ENCODE measurements around the gene DNAH1. TPM values are rescaled to one million over a fixed set of nuclear protein-coding genes. Genes with fewer than 3 reads are reported as not detected.

DNAH1 gene
- total and polyA plus RNA-seq, 2 of the 13 experiments (the other 11 are each of a cell fraction or from before 2014, with no cell fraction given), result 0.64 to 3.5 TPM

DNA sequence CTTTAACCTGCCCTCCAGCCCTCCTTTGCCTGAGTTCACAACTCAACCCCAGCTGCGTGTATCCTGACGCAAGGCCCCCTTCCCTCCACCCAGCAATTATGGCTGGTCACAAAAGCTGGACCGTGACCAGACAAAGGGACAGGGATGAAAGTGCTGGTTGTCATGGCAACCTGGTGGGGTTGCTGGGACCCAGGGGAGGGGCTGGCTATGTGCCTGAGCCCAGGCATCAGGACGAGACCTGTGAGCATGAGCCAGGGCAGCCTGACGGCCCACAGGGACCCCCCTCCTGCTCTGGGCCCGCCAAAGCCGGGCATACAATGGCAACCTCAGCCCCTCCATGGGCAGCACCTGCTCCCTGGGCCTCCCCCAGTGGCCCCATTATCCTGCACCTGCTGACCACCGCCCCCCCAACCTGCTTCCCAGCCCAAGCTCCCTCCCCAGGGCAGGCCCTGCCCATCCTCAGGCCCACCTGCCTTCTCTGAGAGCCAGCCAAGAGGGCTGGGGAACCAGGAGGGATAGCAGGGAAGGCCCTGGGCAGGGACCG, 4.5 kb upstream of the DNAH1 start:
- no peak for DNase-seq (ENCODE audit: low spot score)
- no TSS peak for BruUV-seq (replicated peaks)
- no peak for ATAC-seq
- H3K4me3 ChIP-seq (replicated peaks in 1 of 3; ENCODE audit: insufficient read depth in 1 of 3, low read depth in 2 of 3, low read length in 3 of 3), result no peak overlapping the region
- intact Hi-C loops (cut with micrococcal nuclease; ENCODE audit: unreplicated experiment) (no loop called here), in situ Hi-C loops (cut with HindIII; ENCODE audit: extremely low pct_ligation_motif_present, low pct_unique_long_range_greater_than_20kb) (no loop called here)
- no peaks in the 10 kb centered on the region for H3K9me3 ChIP-seq (ENCODE audit: low read length)
- H3K79me2 ChIP-seq (ENCODE audit: insufficient read depth, low read length), result no peaks in the 10 kb centered on the region
- peaks cover 49% of the 10 kb centered on the region for H3K4me1 ChIP-seq (ENCODE audit: insufficient read depth, low read length)
- H3K27ac ChIP-seq (ENCODE audit: extremely low read length, insufficient read depth, low read length), result no peak overlapping the region
- no peaks in the 10 kb centered on the region for H3K36me3 ChIP-seq (replicated peaks in 1 of 2; ENCODE audit: control insufficient read depth in 1 of 2, insufficient read depth in 2 of 2, low read length in 2 of 2)
- TF ChIP-seq RFX1 (IDR thresholded peaks at IDR 0.05) (peak; percentile 66), NPAS2 (CRISPR knock-in tag; IDR thresholded peaks at IDR 0.05; ENCODE audit: borderline replicate concordance) (no peak)
- H2AFZ ChIP-seq (ENCODE audit: low read length), result no peak overlapping the region
- WGBS (ENCODE audit: low lambda C conversion rate), result 68% methylated on average over 5 of the region's 9 CpGs
- no peaks in the 10 kb centered on the region; a peak in 1 of 5 replicates for H3K27me3 ChIP-seq (ENCODE audit: control insufficient read depth in 1 of 2, insufficient read depth in 2 of 2, low read length in 2 of 2)
- H3K4me2 ChIP-seq (ENCODE audit: low read depth, low read length), result no peak overlapping the region
- peaks cover 3% of the 10 kb centered on the region; the same call in 1 of the 2 replicates for H4K20me1 ChIP-seq (ENCODE audit: insufficient read depth, low read length)
- POLR2A ChIA-PET, result no interaction called here
- no peak overlapping the region for H3K9ac ChIP-seq (ENCODE audit: insufficient read depth, low read depth, low read length)
- FAIRE-seq, result no peak
- CTCF ChIA-PET (ENCODE audit: low intra/inter-chr PET ratio, low total read pairs), result no interaction called here

DNA sequence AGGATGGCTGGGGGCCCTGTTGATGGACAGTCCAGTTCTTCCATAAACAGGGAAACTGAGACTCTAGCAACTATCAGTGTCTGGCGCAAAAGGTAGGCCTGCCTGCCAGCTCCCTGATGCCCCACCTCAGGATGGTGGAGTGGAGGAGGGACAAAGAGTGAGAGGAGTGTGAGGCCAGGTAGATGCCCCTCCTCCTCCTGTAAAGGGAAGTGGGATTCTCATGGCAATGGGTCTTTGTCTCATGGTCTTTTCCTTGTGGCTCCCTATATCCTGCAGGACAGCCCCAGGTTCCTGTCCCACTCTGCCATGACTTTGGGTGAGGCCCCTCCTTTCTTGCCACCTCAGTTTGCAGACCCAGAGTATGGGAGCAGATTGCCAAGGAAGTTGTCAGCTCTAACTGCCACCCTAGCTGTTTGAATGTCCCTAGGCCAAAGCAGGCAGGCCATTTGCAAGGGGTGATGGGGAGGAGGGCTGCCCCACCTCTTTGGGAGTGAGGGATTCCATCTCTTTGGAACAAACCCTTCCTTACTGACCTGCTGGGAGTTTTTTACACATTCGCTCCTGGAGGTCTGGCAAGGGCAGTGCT, 2.8 kb upstream of the DNAH1 start:
- H3K9ac ChIP-seq (ENCODE audit: insufficient read depth, low read depth, low read length), result no peak overlapping the region
- ATAC-seq, result no peak
- no peak overlapping the region for H3K27ac ChIP-seq (ENCODE audit: extremely low read length, insufficient read depth, low read length)
- DNase-seq (ENCODE audit: low spot score), result no peak
- in situ Hi-C loops (cut with HindIII; ENCODE audit: extremely low pct_ligation_motif_present, low pct_unique_long_range_greater_than_20kb), result no loop called here
- H4K20me1 ChIP-seq (ENCODE audit: insufficient read depth, low read length), result peaks cover 3% of the 10 kb centered on the region; the same call in 1 of the 2 replicates
- no peaks in the 10 kb centered on the region; a peak in 1 of 5 replicates for H3K27me3 ChIP-seq (ENCODE audit: control insufficient read depth in 1 of 2, insufficient read depth in 2 of 2, low read length in 2 of 2)
- H3K79me2 ChIP-seq (ENCODE audit: insufficient read depth, low read length), result no peaks in the 10 kb centered on the region
- no peak for FAIRE-seq
- 94% methylated on average over 2 of the region's 2 CpGs for WGBS (ENCODE audit: low lambda C conversion rate)
- no peak overlapping the region for H3K4me3 ChIP-seq (replicated peaks in 1 of 3; ENCODE audit: insufficient read depth in 1 of 3, low read depth in 2 of 3, low read length in 3 of 3)
- no peaks in the 10 kb centered on the region for H3K9me3 ChIP-seq (ENCODE audit: low read length)
- no TSS peak for BruUV-seq (replicated peaks)
- H3K4me2 ChIP-seq (ENCODE audit: low read depth, low read length), result no peak overlapping the region
- H2AFZ ChIP-seq (ENCODE audit: low read length), result no peak overlapping the region
- ChIA-PET CTCF (ENCODE audit: low intra/inter-chr PET ratio, low total read pairs) (no interaction called here), POLR2A (interaction anchor here (0.9 kb wide), 1 partner anchor 75 kb away, joined by 3 read pairs; no protein-coding TSS in a partner anchor)
- intact Hi-C loops (cut with micrococcal nuclease; ENCODE audit: unreplicated experiment), result no loop called here
- TF ChIP-seq TOE1 (CRISPR knock-in tag; IDR thresholded peaks at IDR 0.05), result no peak
- TF ChIP-seq ZNF33B (CRISPR knock-in tag; IDR thresholded peaks at IDR 0.05), result no peak
- TF ChIP-seq GABPB1 (CRISPR knock-in tag; IDR thresholded peaks at IDR 0.05), result no peak
- no peak for TF ChIP-seq GTF3A (CRISPR knock-in tag; conservative IDR thresholded peaks at IDR 0.05)
- no peak for TF ChIP-seq ELF4 (CRISPR knock-in tag; IDR thresholded peaks at IDR 0.05; ENCODE audit: borderline replicate concordance)
- TF ChIP-seq, protein P1, sequence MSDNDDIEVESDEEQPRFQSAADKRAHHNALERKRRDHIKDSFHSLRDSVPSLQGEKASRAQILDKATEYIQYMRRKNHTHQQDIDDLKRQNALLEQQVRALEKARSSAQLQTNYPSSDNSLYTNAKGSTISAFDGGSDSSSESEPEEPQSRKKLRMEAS (IDR thresholded peaks at IDR 0.05), result no peak
- TF ChIP-seq ZNF768 (CRISPR knock-in tag; IDR thresholded peaks at IDR 0.05), result no peak
- no peak for TF ChIP-seq SKI (IDR thresholded peaks at IDR 0.05; ENCODE audit: partially characterized antibody)
- TF ChIP-seq KDM4B (CRISPR knock-in tag; IDR thresholded peaks at IDR 0.05), result no peak
- TF ChIP-seq FOXO1 (CRISPR knock-in tag; IDR thresholded peaks at IDR 0.05), result no peak
- TF ChIP-seq TBX3 (IDR thresholded peaks at IDR 0.05; ENCODE audit: borderline replicate concordance), result no peak
- TF ChIP-seq ZFY (CRISPR knock-in tag; IDR thresholded peaks at IDR 0.05), result no peak
- TF ChIP-seq GATAD1 (CRISPR knock-in tag; IDR thresholded peaks at IDR 0.05), result no peak
- no peak for TF ChIP-seq ATF7-NPFF (CRISPR knock-in tag; IDR thresholded peaks at IDR 0.05; ENCODE audit: low read depth)
- no peak for TF ChIP-seq GATAD2A (CRISPR knock-in tag; IDR thresholded peaks at IDR 0.05)
- TF ChIP-seq STAT5B (CRISPR knock-in tag; IDR thresholded peaks at IDR 0.05), result no peak
- H3K36me3 ChIP-seq (replicated peaks in 1 of 2; ENCODE audit: control insufficient read depth in 1 of 2, insufficient read depth in 2 of 2, low read length in 2 of 2), result no peaks in the 10 kb centered on the region
- peaks cover 32% of the 10 kb centered on the region for H3K4me1 ChIP-seq (ENCODE audit: insufficient read depth, low read length)
